GM10266 (cell line): ENCODE results near the gene CCDC87.

ENCODE experiments used
- DNase-seq: peaks from one replicate; pipeline ENCODE4 v3.0.0; 2012; ENCODE audit errors: extremely low spot score
- CTCF ChIP-seq: IDR thresholded peaks from 2 replicates; pipeline ENCODE4 v1.5.1; 2012; ENCODE audit warnings: mild to moderate bottlenecking, low read depth; ENCODE audit not compliant: control insufficient read depth, insufficient read depth; ENCODE audit errors: missing control alignments

The CCDC87 gene

GRCh38 chr11:66636411-66636810, 43.5 kb upstream of the CCDC87 start:
- DNase-seq = no peak

GRCh38 chr11:66632952-66633351, 40.1 kb upstream of the CCDC87 start:
- no peak for TF ChIP-seq CTCF
- DNase-seq = no peak

More at GRCh38 chr11:66636411-66636810, 43.5 kb upstream of the CCDC87 start:
- TF ChIP-seq CTCF = no peak

- TF ChIP-seq CTCF = no peak
- no peak for DNase-seq
Measured at GRCh38 chr11:66631883-66632282, 39.0 kb upstream of the CCDC87 start.

GRCh38 chr11:66629356-66629755, 36.5 kb upstream of the CCDC87 start:
- no peak for TF ChIP-seq CTCF
- DNase-seq = no peak

GRCh38 chr11:66628061-66628603, 35.3 kb upstream of the CCDC87 start:
- no peak for TF ChIP-seq CTCF
- no peak for DNase-seq

- no peak for DNase-seq
- TF ChIP-seq CTCF = no peak
Measured at GRCh38 chr11:66626926-66627325, 34.1 kb upstream of the CCDC87 start.

GRCh38 chr11:66626382-66626781, 33.5 kb upstream of the CCDC87 start:
- no peak for DNase-seq
- TF ChIP-seq CTCF = no peak
